GM23338 (cell line): ENCODE measurements around the gene CCDC187. TPM values are rescaled to one million over a fixed set of nuclear protein-coding genes. Genes with fewer than 3 reads are reported as not detected.

Experiments used
- ATAC-seq: fragments of 200-7000 bp; cut with Tn5 transposase; 3 replicates; pipeline ENCODE4 v1.9.1; 2020
- DNase-seq: peaks from one replicate; pipeline ENCODE4 v3.0.0-alpha.2; 2015; ENCODE audit warnings: low spot score
- H2AFZ ChIP-seq: fragments of 200-600 bp; sonication (generic); 2 replicates; pipeline ENCODE4 v1.8.0; 2016; ENCODE audit warnings: antibody characterized with exemption, mild to moderate bottlenecking, moderate library complexity
- H3F3A ChIP-seq: fragments of 200-600 bp; sonication (generic); replicated peaks from 2 replicates; pipeline ENCODE4 v1.8.0; 2017; ENCODE audit warnings: antibody characterized with exemption, mixed run types, low read depth
- H3K27ac ChIP-seq: fragments of 200-600 bp; sonication (generic); 2 replicates; pipeline ENCODE4 v1.6.1; 2016; ENCODE audit warnings: low read depth
- H3K27me3 ChIP-seq: fragments of 200-600 bp; sonication (generic); 2 replicates; pipeline ENCODE4 v1.8.0; 2016; ENCODE audit warnings: mild to moderate bottlenecking, mixed run types, moderate library complexity; ENCODE audit not compliant: insufficient read depth
- H3K36me3 ChIP-seq: fragments of 200-600 bp; sonication (generic); 2 replicates; pipeline ENCODE4 v1.8.0; 2016; ENCODE audit warnings: mild to moderate bottlenecking; ENCODE audit not compliant: insufficient read depth
- H3K4me1 ChIP-seq: fragments of 200-600 bp; sonication (generic); 2 replicates; pipeline ENCODE4 v1.8.0; 2016; ENCODE audit warnings: mild to moderate bottlenecking, moderate library complexity; ENCODE audit not compliant: insufficient read depth
- H3K4me2 ChIP-seq: fragments of 200-600 bp; sonication (generic); 2 replicates; pipeline ENCODE4 v1.7.1; 2017; ENCODE audit warnings: mixed run types
- H3K4me3 ChIP-seq: fragments of 200-600 bp; sonication (generic); 2 replicates; pipeline ENCODE4 v1.6.1; 2016; ENCODE audit warnings: mixed run types
- H3K79me2 ChIP-seq: fragments of 200-600 bp; sonication (generic); replicated peaks from 2 replicates; pipeline ENCODE4 v1.8.0; 2017; ENCODE audit warnings: mild to moderate bottlenecking; ENCODE audit not compliant: insufficient read depth
- H3K9me2 ChIP-seq: fragments of 200-600 bp; sonication (generic); 2 replicates; pipeline ENCODE4 v1.8.0; 2017; ENCODE audit not compliant: insufficient read depth
- H4K20me1 ChIP-seq: fragments of 200-600 bp; sonication (generic); replicated peaks from 2 replicates; pipeline ENCODE4 v1.8.0; 2017; ENCODE audit warnings: mild to moderate bottlenecking; ENCODE audit not compliant: insufficient read depth
- H3K27ac Mint-ChIP-seq: 2 replicates; pipeline ENCODE4 v1.8.0; 2020; ENCODE audit warnings: inconsistent platforms, mild to moderate bottlenecking, moderate library complexity, mixed read lengths
- H3K27me3 Mint-ChIP-seq: 3 replicates; pipeline ENCODE4 v1.8.0; 2022; ENCODE audit warnings: low read depth, mild to moderate bottlenecking, moderate library complexity, mixed read lengths, inconsistent platforms; ENCODE audit not compliant: insufficient read depth, poor library complexity
- H3K36me3 Mint-ChIP-seq: 3 replicates; pipeline ENCODE4 v1.8.0; 2021; ENCODE audit warnings: low read depth, mild to moderate bottlenecking, inconsistent platforms, moderate library complexity, mixed read lengths
- H3K4me1 Mint-ChIP-seq: 3 replicates; pipeline ENCODE4 v1.8.0; 2020; ENCODE audit warnings: mild to moderate bottlenecking, inconsistent platforms, mixed read lengths
- H3K4me3 Mint-ChIP-seq: 3 replicates; pipeline ENCODE4 v1.8.0; 2021; ENCODE audit warnings: moderate library complexity, mild to moderate bottlenecking, inconsistent platforms, mixed read lengths
- H3K9me3 Mint-ChIP-seq: 3 replicates; pipeline ENCODE4 v1.8.0; 2020; ENCODE audit warnings: moderate library complexity, mild to moderate bottlenecking, inconsistent platforms, mixed read lengths
- CREB1 ChIP-seq: fragments of 250-450 bp; sonication (Bioruptor Pico); IDR thresholded peaks from 2 replicates; pipeline ENCODE4 v1.5.0; 2020; ENCODE audit warnings: low read depth, mild to moderate bottlenecking, moderate library complexity
- CTCF ChIP-seq, 2 experiments: fragments of 200-600 bp in 1 of 2; sonication (generic) in 1 of 2; conservative IDR thresholded peaks; 2 replicates each; pipeline versions ENCODE4 v1.5.1 to v1.6.1; 2016 to 2017; ENCODE audit warnings: antibody characterized with exemption in 2 of 2, low read depth in 2 of 2, mild to moderate bottlenecking in 2 of 2, moderate library complexity in 1 of 2
- ETS1 ChIP-seq: IDR thresholded peaks from 2 replicates; pipeline ENCODE4 v1.6.1; 2016; ENCODE audit warnings: antibody characterized with exemption
- EZH2 ChIP-seq: fragments of 200-600 bp; sonication (generic); IDR thresholded peaks from one replicate; pipeline ENCODE4 v1.8.0; 2017; ENCODE audit warnings: antibody characterized with exemption, mild to moderate bottlenecking, low read depth; ENCODE audit not compliant: unreplicated experiment
- EZH2phosphoT487 ChIP-seq: fragments of 200-600 bp; sonication (generic); IDR thresholded peaks from one replicate; pipeline ENCODE4 v1.8.1; 2018; ENCODE audit warnings: antibody characterized with exemption; ENCODE audit not compliant: unreplicated experiment
- JUNB ChIP-seq: IDR thresholded peaks from one replicate; pipeline ENCODE4 v1.6.1; 2016; ENCODE audit warnings: antibody characterized with exemption; ENCODE audit not compliant: unreplicated experiment
- NANOG ChIP-seq: IDR thresholded peaks from 2 replicates; pipeline ENCODE4 v1.6.1; 2016; ENCODE audit warnings: antibody characterized with exemption, borderline replicate concordance
- POLR2AphosphoS5 ChIP-seq: IDR thresholded peaks from 2 replicates; pipeline ENCODE4 v1.6.1; 2016; ENCODE audit warnings: antibody characterized with exemption, low read depth
- REST ChIP-seq: IDR thresholded peaks from one replicate; pipeline ENCODE4 v1.6.1; 2018; ENCODE audit warnings: antibody characterized with exemption; ENCODE audit not compliant: unreplicated experiment
- STAT1 ChIP-seq: IDR thresholded peaks from one replicate; pipeline ENCODE4 v1.6.1; 2016; ENCODE audit warnings: antibody characterized with exemption; ENCODE audit not compliant: unreplicated experiment
- ZNF114 ChIP-seq: fragments of 250-450 bp; sonication (Bioruptor Pico); IDR thresholded peaks from 2 replicates; pipeline ENCODE4 v1.5.0; 2020; ENCODE audit warnings: mild to moderate bottlenecking, moderate library complexity
- ZNF462 ChIP-seq: fragments of 250-450 bp; sonication (Bioruptor Pico); IDR thresholded peaks from 2 replicates; pipeline ENCODE4 v1.5.0; 2020; ENCODE audit warnings: mild to moderate bottlenecking, moderate library complexity
- polyA plus RNA-seq: library from polyadenylated mRNA; unstranded; fragments of >200 nt; fragmentation: Nextera tagmentation; extraction: Ambion mirVana; gene quantifications from 2 replicates; pipeline ENCODE4 v1.2.1, GENCODE V29; 2016
- total RNA-seq: library from RNA; depleted of rRNA; stranded (reverse); fragments of >200 nt; shearing (Covaris generic); gene quantifications from 2 replicates; pipeline ENCODE4 v1.2.3, GENCODE V29; 2014

The CCDC187 gene
- total and polyA plus RNA-seq, 2 experiments from 2014 or later, result 0.14 TPM; not detected in 1

- no peak for DNase-seq
- Histone ChIP-seq H3K27me3 (no peaks in the 10 kb centered on the region), H3K36me3 (no peaks in the 10 kb centered on the region), H3K9me2 (no peaks in the 10 kb centered on the region), H3K4me3 (peak overlapping the region; percentile 72; the same call in 1 of the 2 replicates), H3K27ac (peak overlapping the region; percentile 59; the same call in 1 of the 2 replicates), H3K4me2 (peak overlapping the region; percentile 84; the same call in 1 of the 2 replicates), H3K4me1 (peaks cover 5% of the 10 kb centered on the region), H2AFZ (no peak overlapping the region), H3K79me2 (no peaks in the 10 kb centered on the region), H3F3A (peaks cover 3% of the 10 kb centered on the region; the same call in 1 of the 2 replicates), H4K20me1 (no peaks in the 10 kb centered on the region; the same call in 1 of the 2 replicates)
- H3K4me3 Mint-ChIP-seq, result peak overlapping the region; percentile 73
- peak; percentile 1 for ATAC-seq
- peaks cover 3% of the 10 kb centered on the region for H3K4me1 Mint-ChIP-seq
- peaks cover 20% of the 10 kb centered on the region for H3K27me3 Mint-ChIP-seq
- H3K36me3 Mint-ChIP-seq, result no peaks in the 10 kb centered on the region
- H3K9me3 Mint-ChIP-seq, result no peaks in the 10 kb centered on the region; the same call in 1 of the 3 replicates
- TF ChIP-seq STAT1 (no peak), POLR2AphosphoS5 (no peak), CTCF (conservative IDR thresholded peaks at IDR 0.05; ENCODE audit: low read depth in 2 of 2) (no peak), ZNF114 (CRISPR knock-in tag) (no peak), REST (no peak), EZH2 (no peak), ZNF462 (CRISPR knock-in tag) (no peak), ETS1 (no peak), JUNB (no peak), NANOG (no peak), CREB1 (CRISPR knock-in tag) (no peak), EZH2phosphoT487 (no peak)
- no peak overlapping the region for H3K27ac Mint-ChIP-seq
Measured at GRCh38 chr9:136343121-136343883, 39.4 kb upstream of the CCDC187 start.
